G401 (cell line): ENCODE data around the gene INF2. TPM values are rescaled to one million over a fixed set of nuclear protein-coding genes. Genes with fewer than 3 reads are reported as not detected.

ENCODE experiments used
- total RNA-seq: library from RNA; depleted of rRNA; stranded (reverse); fragments of >200 nt; shearing (Covaris generic); gene quantifications from 2 replicates; pipeline ENCODE4 v1.2.3, GENCODE V29; 2014; rRNA removed

Gene INF2
- total RNA-seq, 1 experiment from 2014 or later, result 31.3 TPM

Other genes with a start within 250 kb of the INF2 start
- gene C14orf180, start 109.9 kb upstream of the INF2 start, total RNA-seq, result not detected in 2 replicates
- not detected in 2 replicates for gene TMEM179, start 84.8 kb upstream of the INF2 start, total RNA-seq
- 18.3 and 19.5 TPM in 2 replicates for gene ADSS1, start 34.6 kb downstream of the INF2 start, total RNA-seq
- gene SIVA1, start 63.5 kb downstream of the INF2 start, total RNA-seq, result 207 and 294 TPM in 2 replicates
- gene AKT1, start 106.1 kb downstream of the INF2 start, total RNA-seq, result 220 and 224 TPM in 2 replicates
- 14.3 and 25.3 TPM in 2 replicates for gene ZBTB42, start 111.5 kb downstream of the INF2 start, total RNA-seq
- gene CEP170B, start 175.7 kb downstream of the INF2 start, total RNA-seq, result 10.6 and 14.4 TPM in 2 replicates
- not detected in 2 replicates for gene PLD4, start 235.3 kb downstream of the INF2 start, total RNA-seq